K562 (cell line): ENCODE results near the gene CD164L2. TPM values are rescaled to one million over a fixed set of nuclear protein-coding genes. Genes with fewer than 3 reads are reported as not detected.

Experiments
- BCL6 ChIP-seq: fragments of 250-450 bp; sonication (Bioruptor Pico); IDR thresholded peaks from 2 replicates; pipeline ENCODE4 v1.4.0; 2020
- CBFA2T2 ChIP-seq: fragments of 450-650 bp; conservative IDR thresholded peaks from 2 replicates; pipeline ENCODE4 v1.6.1; 2017; ENCODE audit warnings: mild to moderate bottlenecking
- FOXK1 ChIP-seq: sonication (generic); formaldehyde crosslinking; IDR thresholded peaks from 2 replicates; pipeline ENCODE4 v1.8.0; 2022; ENCODE audit warnings: missing genetic modification reagents, mild to moderate bottlenecking, borderline replicate concordance
- HDAC6 ChIP-seq: IDR thresholded peaks from 2 replicates; pipeline ENCODE4 v1.6.1; 2012; ENCODE audit warnings: low read depth, mild to moderate bottlenecking, control low read depth, inconsistent platforms, low read length, moderate library complexity
- HMG20A ChIP-seq: fragments of 450-650 bp; formaldehyde crosslinking; conservative IDR thresholded peaks from 2 replicates; pipeline ENCODE4 v1.4.0; 2020; ENCODE audit warnings: mild to moderate bottlenecking, mixed read lengths
- ILK ChIP-seq: fragments of 450-650 bp; IDR thresholded peaks from 2 replicates; pipeline ENCODE4 v1.6.1; 2016; ENCODE audit warnings: missing genetic modification characterization, low read depth, mild to moderate bottlenecking, missing compliant biosample characterization, moderate library complexity, borderline replicate concordance
- LEF1 ChIP-seq: fragments of 450-650 bp; IDR thresholded peaks from 2 replicates; pipeline ENCODE4 v1.6.1; 2016; ENCODE audit warnings: mild to moderate bottlenecking
- SLC30A9 ChIP-seq: fragments of 250-450 bp; sonication (Bioruptor Pico); IDR thresholded peaks from 2 replicates; pipeline ENCODE4 v1.8.0; 2022; ENCODE audit warnings: mild to moderate bottlenecking, moderate library complexity
- ZNF280B ChIP-seq: fragments of 250-450 bp; sonication (Bioruptor Pico); IDR thresholded peaks from 2 replicates; pipeline ENCODE4 v1.5.1; 2021; ENCODE audit warnings: mild to moderate bottlenecking
- ZNF592 ChIP-seq: fragments of 450-650 bp; IDR thresholded peaks from 2 replicates; pipeline ENCODE4 v1.6.1; 2017; ENCODE audit warnings: antibody characterized with exemption, mild to moderate bottlenecking
- polyA plus RNA-seq, 8 experiments: library from polyadenylated mRNA; depleted of rRNA in 4 of 8; stranded (reverse) in 5 of 8; unstranded in 3 of 8; fragments of >200 nt; fragmentation: Nextera tagmentation in 2 of 8; fragmentation: Illumina TruSeq in 1 of 8; extraction: Ambion mirVana in 2 of 8; extraction: Trizol in 1 of 8; gene quantifications; 2 replicates each; pipeline versions ENCODE4 v1.2.1 to v1.2.3, GENCODE V29; 2011 to 2014; ENCODE audit warnings: inconsistent platforms in 1 of 8, missing spikeins in 1 of 8
- total RNA-seq, 7 experiments: library from RNA; depleted of rRNA in 6 of 7; stranded (reverse); fragments of >200 nt in 6 of 7; fragmentation: Illumina TruSeq in 2 of 7; extraction: Trizol in 2 of 7; gene quantifications; 2 replicates each; pipeline versions ENCODE4 v1.2.1 to v1.2.3, GENCODE V29; 2011 to 2021; ENCODE audit warnings: low replicate concordance in 1 of 7
- TF ChIP-seq, protein P1 (sequence below): sonication (generic); formaldehyde crosslinking; IDR thresholded peaks from 2 replicates; pipeline ENCODE4 v1.8.1; 2023; ENCODE audit warnings: mild to moderate bottlenecking, missing genetic modification reagents
- TF ChIP-seq, protein P2 (sequence below): sonication (generic); formaldehyde crosslinking; IDR thresholded peaks from 2 replicates; pipeline ENCODE4 v1.5.0; 2020; ENCODE audit warnings: missing genetic modification reagents

The CD164L2 gene
- total and polyA plus RNA-seq, 9 of the 15 experiments (the other 6 are each of a cell fraction or from before 2014, with no cell fraction given) = 0.08 to 0.92 (median 0.38) TPM; not detected in 1

DNA sequence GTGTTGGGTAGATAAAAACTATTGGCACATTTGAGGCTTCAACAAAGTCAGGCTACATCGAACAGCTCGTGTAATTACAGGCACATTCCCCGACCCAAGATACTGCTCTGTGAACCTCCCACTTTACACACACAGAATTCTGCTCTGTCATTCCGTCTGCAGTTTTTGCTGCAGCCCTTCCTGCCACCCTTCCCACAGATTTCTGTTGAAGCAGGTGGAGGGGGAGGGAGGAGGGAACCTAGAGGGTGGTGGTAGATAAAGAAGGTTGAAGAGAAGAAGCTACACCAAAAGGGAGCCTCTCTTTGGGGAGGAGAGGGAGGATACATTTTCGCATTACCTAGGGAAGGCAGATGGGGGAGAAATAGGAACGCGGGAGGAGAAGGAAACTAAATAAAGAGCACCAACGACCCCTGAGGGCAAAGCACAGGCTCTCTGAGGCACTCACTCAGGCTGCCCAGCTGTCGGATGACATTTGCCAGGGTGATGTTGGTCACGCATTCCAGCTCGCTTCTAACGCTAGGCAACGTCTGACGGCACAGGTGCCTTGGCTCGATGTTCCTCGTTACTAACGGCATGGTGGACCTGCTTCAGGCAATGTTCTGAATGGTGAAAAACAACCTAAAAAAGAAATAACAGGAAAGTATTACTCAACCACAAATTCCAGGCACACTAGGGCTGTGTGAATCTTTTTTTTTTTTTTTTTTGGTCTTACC lies 45.3 kb upstream of the CD164L2 start (continued):
- TF ChIP-seq, protein P1, sequence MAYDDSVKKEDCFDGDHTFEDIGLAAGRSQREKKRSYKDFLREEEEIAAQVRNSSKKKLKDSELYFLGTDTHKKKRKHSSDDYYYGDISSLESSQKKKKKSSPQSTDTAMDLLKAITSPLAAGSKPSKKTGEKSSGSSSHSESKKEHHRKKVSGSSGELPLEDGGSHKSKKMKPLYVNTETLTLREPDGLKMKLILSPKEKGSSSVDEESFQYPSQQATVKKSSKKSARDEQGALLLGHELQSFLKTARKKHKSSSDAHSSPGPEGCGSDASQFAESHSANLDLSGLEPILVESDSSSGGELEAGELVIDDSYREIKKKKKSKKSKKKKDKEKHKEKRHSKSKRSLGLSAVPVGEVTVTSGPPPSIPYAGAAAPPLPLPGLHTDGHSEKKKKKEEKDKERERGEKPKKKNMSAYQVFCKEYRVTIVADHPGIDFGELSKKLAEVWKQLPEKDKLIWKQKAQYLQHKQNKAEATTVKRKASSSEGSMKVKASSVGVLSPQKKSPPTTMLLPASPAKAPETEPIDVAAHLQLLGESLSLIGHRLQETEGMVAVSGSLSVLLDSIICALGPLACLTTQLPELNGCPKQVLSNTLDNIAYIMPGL (CRISPR knock-in tag) = 0 out of 2 replicates have a peak, but pooled peaks have one; percentile 24
- TF ChIP-seq FOXK1 (CRISPR knock-in tag) (no peak), HMG20A (CRISPR knock-in tag) (no peak), SLC30A9 (CRISPR knock-in tag) (no peak), BCL6 (no peak), ZNF280B (CRISPR knock-in tag) (no peak), HDAC6 (no peak), LEF1 (peak; percentile 78; the same call in 1 of the 2 replicates), ZNF592 (peak; percentile 93), CBFA2T2 (peak; percentile 83), ILK (tag) (no peak)
- TF ChIP-seq, protein P2, sequence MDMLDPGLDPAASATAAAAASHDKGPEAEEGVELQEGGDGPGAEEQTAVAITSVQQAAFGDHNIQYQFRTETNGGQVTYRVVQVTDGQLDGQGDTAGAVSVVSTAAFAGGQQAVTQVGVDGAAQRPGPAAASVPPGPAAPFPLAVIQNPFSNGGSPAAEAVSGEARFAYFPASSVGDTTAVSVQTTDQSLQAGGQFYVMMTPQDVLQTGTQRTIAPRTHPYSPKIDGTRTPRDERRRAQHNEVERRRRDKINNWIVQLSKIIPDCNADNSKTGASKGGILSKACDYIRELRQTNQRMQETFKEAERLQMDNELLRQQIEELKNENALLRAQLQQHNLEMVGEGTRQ (CRISPR knock-in tag) = no peak
